GM18498 (cell line): ENCODE results near the gene PCBP2.
A peak's percentile ranks its signal among the peaks of the same experiment; 100 is the strongest.
"Not testable (repeated sequence)": the region's sequence is repeated elsewhere in the genome, so short reads cannot be mapped to it uniquely, and the experiment has no call there.

Experiments
- ATAC-seq: cut with Tn5 transposase; IDR thresholded peaks from one replicate; pipeline ENCODE4 v1.9.1; 2021; ENCODE audit warnings: mild to moderate bottlenecking, moderate library complexity; ENCODE audit not compliant: unreplicated experiment

PCBP2 gene

GRCh38 chr12:53439582-53439981, 12.3 kb upstream of the PCBP2 start:
- ATAC-seq = not testable (repeated sequence)

DNA sequence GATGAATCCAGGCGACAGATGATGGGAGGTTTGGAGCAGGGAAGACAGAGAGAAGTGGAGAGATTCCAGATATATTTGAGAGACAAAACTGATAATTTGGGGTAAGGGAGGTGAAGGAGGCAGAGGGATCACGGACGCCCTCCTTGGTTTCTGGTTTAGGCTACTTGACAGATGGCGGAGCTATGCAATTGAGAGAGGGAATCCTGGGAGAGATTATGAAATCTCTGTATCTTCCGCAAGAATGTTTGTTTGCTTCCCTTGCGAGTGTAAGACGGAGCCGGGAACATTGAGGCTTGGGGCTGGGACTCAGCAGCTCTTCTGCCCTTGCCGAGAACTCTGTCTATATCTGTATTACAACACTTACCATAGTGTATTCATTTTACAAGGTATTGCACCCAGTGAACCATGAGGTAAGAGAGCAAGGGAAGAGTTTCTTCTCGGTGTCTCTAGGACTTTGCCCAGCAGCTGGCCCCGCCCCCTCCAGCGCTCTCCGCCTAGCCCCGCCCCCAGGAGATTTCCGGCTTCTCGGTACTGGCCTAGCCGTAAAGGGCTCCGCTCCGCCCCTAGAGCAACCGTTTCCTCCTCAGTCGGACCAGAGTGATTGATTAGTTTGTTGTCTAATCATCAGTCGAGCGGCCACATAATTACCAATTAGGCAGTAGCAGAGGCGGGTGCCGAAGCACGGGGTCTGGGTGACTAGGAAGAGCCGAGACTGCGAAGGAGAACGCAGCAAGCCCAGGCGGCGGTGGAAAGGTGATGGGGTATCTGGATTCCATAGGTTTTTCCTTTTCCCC, 10.7 kb upstream of the PCBP2 start, which contains the start of gene PRR13:
TSS of gene PRR13 (plus strand) at position 695 of the 794 bp plus-strand sequence. CDS start 981 bp downstream, outside the sequence.
- ATAC-seq = peak; percentile 96

DNA sequence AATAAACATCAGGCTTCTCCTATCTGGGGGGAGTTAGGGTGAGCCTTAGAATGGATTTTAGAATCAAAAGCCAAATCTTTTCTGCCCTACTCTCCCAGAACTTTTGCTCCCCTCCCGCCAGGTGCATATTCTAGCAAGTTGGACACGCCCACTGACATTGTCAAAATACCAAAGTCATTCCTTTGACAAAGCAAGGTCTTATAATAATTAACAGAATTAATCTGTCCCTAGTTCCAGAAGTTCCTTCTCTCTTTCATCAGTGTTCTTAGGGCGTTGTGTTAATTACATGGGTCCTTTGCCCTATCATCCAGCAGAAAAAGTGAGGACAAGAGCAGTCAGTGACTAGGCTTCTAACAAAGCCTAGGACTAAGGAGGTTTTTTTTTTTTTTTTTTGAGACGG, 7.9 kb upstream of the PCBP2 start:
- no peak for ATAC-seq

- ATAC-seq = not testable (repeated sequence)
Measured at GRCh38 chr12:53444593-53445325, 7.1 kb upstream of the PCBP2 start.

DNA sequence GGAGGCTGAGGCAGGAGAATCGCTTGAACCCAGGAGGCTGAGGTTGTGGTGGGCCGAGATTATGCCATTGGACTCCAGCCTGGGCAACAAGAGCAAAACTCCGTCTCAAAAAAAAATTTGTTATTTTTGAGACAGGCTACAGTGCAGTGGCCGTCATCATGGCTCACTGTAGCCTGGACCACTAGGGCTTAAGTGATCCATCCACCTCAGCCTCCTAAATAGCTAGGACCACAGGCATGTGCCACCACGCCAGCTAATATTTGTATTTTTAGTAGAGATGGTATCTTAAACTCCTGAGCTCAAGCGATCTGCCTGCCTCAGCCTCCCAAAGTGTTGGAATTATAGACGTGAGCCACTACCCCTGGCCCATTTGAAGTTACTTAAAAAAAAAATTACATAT, 966 bp upstream of the PCBP2 start:
- no peak for ATAC-seq

GRCh38 chr12:53452159-53453077, 516 bp downstream of the PCBP2 start:
- peak; percentile 40 for ATAC-seq

GRCh38 chr12:53453953-53454640, 2.2 kb downstream of the PCBP2 start:
- no peak for ATAC-seq

- no peak for ATAC-seq
Measured at GRCh38 chr12:53454707-53455106, 2.8 kb downstream of the PCBP2 start.

DNA sequence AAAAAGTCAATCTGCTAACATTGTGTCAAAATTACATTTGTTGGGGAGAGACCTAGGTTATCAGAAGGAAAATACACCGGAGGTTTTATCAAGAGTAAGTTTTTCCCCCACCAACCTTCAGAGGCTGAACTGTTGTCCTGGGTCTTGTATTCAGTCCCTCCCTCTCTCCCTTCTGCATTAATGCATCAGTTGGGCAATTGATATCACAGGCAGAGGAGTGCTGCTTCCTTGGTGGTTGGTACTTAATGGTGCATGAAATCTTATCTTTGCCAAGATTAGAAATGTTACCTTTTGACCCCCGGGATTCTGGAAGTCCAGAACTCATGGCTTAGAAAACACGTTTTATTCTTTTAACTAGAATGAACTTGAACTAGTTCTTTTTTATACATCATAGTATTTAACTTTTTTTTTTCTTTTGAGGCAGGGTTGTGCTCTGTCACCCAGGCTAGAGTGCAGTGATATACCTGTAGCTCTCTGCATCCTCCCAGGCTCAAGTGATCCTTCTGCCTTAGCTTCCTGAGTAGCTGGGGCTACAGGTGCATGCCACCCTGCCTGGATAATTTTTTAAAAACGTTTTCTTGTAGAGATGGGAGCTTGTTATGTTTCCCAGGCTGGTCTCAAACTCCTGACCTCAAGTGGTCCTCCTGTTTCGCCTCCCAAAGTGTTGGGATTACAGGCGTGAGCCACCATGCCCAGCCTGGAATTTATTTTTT, 4.9 kb downstream of the PCBP2 start:
- no peak for ATAC-seq

GRCh38 chr12:53459097-53459496, 7.2 kb downstream of the PCBP2 start:
- ATAC-seq = no peak

GRCh38 chr12:53461059-53461458, 9.2 kb downstream of the PCBP2 start:
- no peak for ATAC-seq

GRCh38 chr12:53461591-53461990, 9.7 kb downstream of the PCBP2 start:
- ATAC-seq = no peak

GRCh38 chr12:53462935-53463334, 11.0 kb downstream of the PCBP2 start:
- ATAC-seq = no peak

DNA sequence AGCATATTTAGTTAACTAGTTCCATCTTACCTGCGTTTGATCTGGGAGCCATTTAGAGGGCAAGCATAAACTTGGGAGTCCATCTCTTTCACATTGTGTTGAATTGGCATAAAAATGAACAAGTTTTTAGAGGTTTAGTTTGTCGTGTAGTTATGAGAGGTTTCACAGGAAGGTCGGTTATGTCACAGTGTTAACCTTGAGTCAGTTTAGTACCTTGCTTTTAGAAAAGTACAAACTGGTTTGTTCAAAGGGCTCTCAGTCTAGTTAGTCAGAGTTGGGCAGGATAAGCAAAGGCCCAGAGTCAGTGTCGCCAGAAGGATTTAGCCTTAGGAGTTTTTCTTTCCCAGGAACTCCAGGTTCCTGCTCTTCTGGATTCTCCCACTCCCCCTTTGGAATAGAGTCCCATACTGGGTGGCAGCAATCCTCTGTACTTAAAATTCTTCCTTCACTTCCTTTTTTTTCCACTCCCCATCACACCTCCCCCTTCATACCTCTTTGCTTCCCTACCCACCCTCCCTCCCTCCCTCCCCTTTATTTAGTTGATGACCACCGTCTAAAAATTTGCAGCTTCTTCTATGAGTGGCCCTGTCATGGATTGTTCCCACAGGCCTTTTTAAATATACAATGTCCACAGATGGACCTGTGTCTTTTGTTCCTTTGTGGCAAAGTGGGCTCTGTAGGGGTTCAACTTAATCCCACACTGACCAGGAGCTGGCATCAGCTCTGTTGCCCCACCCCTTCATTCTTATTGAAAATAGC, 12.1 kb downstream of the PCBP2 start:
- ATAC-seq = no peak

GRCh38 chr12:53464685-53465418, 12.9 kb downstream of the PCBP2 start:
- no peak for ATAC-seq

DNA sequence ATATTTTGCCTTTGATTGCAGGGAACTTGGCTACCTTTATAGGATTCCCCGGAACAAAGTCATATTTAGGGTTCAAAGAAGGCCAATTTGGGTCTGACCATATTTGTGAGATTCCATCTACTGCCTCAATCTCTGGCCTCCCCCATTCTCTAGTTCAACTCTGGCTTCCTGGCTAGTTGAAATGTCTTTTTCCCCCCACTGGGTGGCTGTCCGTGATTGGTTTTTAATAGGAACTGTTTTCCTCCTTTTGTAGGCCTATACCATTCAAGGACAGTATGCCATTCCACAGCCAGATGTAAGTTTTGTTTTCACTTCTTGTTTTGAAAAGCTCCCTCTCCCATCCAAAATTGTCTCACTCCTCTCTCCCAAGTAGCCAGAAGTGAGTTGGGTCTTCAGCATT, 13.8 kb downstream of the PCBP2 start:
- ATAC-seq = no peak

- no peak for ATAC-seq
Measured at GRCh38 chr12:53466640-53467039, 14.7 kb downstream of the PCBP2 start.

- no peak for ATAC-seq
Measured at GRCh38 chr12:53467082-53467481, 15.2 kb downstream of the PCBP2 start.
